K562 (cell line): ENCODE measurements around the gene EYA3.

Source experiments
- HDAC6 ChIP-seq: IDR thresholded peaks from 2 replicates; pipeline ENCODE4 v1.6.1; 2012; ENCODE audit warnings: low read depth, mild to moderate bottlenecking, control low read depth, inconsistent platforms, low read length, moderate library complexity
- HNRNPLL ChIP-seq: fragments of 200-400 bp; formaldehyde crosslinking; IDR thresholded peaks from 2 replicates; pipeline ENCODE4 v1.6.1; 2017; ENCODE audit warnings: low read length, low read depth, mild to moderate bottlenecking; ENCODE audit not compliant: poor library complexity, severe bottlenecking
- JUND ChIP-seq, 2 experiments: IDR thresholded peaks; 2 replicates in 1 of 2; 3 replicates in 1 of 2; pipeline ENCODE4 v1.6.1; 2011; ENCODE audit warnings: borderline replicate concordance in 2 of 2, low read depth in 2 of 2, low read length in 2 of 2, improper control_type of control experiment in 1 of 2, missing biosample characterization in 1 of 2, missing genetic modification characterization in 1 of 2, missing genetic modification reagents in 1 of 2
- KDM1A ChIP-seq, 2 experiments: fragments of 450-650 bp; IDR thresholded peaks; 2 replicates each; pipeline ENCODE4 v1.6.1; 2016; ENCODE audit warnings: mild to moderate bottlenecking in 2 of 2
- LCOR ChIP-seq: sonication (generic); formaldehyde crosslinking; IDR thresholded peaks from 2 replicates; pipeline ENCODE4 v1.8.0; 2022; ENCODE audit warnings: mild to moderate bottlenecking, missing genetic modification reagents
- PHF8 ChIP-seq: fragments of 200-600 bp; sonication (generic); IDR thresholded peaks from 2 replicates; pipeline ENCODE4 v1.6.1; 2012; ENCODE audit warnings: mixed run types, mild to moderate bottlenecking, inconsistent platforms, low read length, moderate library complexity, borderline replicate concordance
- POLR2A ChIP-seq: fragments of 450-650 bp; conservative IDR thresholded peaks from 2 replicates; pipeline ENCODE4 v1.6.1; 2016
- ZC3H8 ChIP-seq: fragments of 450-650 bp; IDR thresholded peaks from 2 replicates; pipeline ENCODE4 v1.6.1; 2017
- TF ChIP-seq, protein P1 (sequence below): sonication (generic); formaldehyde crosslinking; IDR thresholded peaks from 2 replicates; pipeline ENCODE4 v1.8.0; 2022; ENCODE audit warnings: mild to moderate bottlenecking, missing genetic modification reagents
- TF ChIP-seq, protein P2 (sequence below), 3 experiments: IDR thresholded peaks in 2 of 3; conservative IDR thresholded peaks in 1 of 3; 2 replicates each; pipeline ENCODE4 v1.5.1; 2011 to 2012; ENCODE audit warnings: low read length in 3 of 3, mild to moderate bottlenecking in 3 of 3, control low read depth in 2 of 3, improper control_type of control experiment in 1 of 3, inconsistent platforms in 1 of 3, low read depth in 1 of 3, mixed read lengths in 1 of 3, moderate library complexity in 1 of 3; ENCODE audit not compliant: insufficient read depth in 2 of 3
- TF ChIP-seq, protein P3 (sequence below): fragments of 450-650 bp; IDR thresholded peaks from 2 replicates; pipeline ENCODE4 v1.6.1; 2018; ENCODE audit not compliant: partially characterized antibody
- TF ChIP-seq, protein P4 (sequence below): sonication (generic); formaldehyde crosslinking; IDR thresholded peaks from 2 replicates; pipeline ENCODE4 v1.8.1; 2023; ENCODE audit warnings: mild to moderate bottlenecking, missing genetic modification reagents

DNA sequence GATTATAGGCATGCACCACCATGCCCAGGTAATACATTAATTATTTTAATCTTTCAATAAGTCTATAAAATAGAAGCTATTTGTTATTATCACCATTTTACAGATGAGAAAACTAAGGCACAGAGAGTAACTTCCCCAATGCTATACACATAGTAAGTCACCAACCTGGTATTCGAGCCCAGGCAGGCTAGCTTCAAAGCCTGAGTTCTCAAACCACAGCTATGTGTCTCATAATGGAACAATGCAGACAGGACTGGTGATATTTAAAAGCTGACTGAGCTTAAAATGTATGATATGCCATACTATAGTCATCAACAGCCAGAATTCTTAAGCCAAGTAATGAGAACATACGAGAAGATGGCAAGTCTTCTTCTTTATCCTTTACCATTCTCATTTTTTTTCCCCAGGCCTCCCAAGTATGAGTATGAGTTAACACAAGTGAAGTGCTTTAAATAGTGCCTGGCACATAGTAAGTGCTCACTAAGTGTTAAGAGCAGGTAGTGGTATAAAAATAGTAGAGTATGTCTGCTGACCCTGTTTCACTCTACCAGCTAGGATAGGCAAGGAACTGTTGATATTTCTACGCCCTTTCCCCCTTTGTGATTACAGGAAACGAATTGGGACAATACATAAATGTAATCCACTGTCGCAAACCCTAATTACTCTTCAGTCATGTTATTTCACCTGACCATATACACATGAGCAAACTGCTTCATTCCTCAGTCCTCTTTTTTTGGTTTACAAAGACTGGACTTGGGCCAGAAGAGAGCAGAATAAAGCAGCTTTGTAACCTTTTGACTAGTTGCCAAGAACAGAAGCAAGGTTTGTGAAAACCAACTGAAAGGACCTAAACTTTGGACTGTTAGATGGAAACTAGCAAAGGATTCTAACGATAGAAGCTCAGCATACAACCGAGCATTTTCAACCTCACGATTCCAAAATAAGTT lies 9.5 kb downstream of the EYA3 start:
- TF ChIP-seq PHF8 (no peak), ZC3H8 (no peak), HDAC6 (no peak), KDM1A (IDR thresholded peaks at IDR 0.05) (peak; percentile 11 to 60; a peak in 2 of 4 replicates), LCOR (CRISPR knock-in tag) (no peak), HNRNPLL (no peak), POLR2A (no peak), JUND (IDR thresholded peaks at IDR 0.05; ENCODE audit: borderline replicate concordance, low read depth, low read length) (no peak), JUND (tag; IDR thresholded peaks at IDR 0.05; ENCODE audit: borderline replicate concordance, low read depth, low read length) (no peak)
- TF ChIP-seq, protein P1, sequence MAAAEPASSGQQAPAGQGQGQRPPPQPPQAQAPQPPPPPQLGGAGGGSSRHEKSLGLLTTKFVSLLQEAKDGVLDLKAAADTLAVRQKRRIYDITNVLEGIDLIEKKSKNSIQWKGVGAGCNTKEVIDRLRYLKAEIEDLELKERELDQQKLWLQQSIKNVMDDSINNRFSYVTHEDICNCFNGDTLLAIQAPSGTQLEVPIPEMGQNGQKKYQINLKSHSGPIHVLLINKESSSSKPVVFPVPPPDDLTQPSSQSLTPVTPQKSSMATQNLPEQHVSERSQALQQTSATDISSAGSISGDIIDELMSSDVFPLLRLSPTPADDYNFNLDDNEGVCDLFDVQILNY (CRISPR knock-in tag): no peak
- TF ChIP-seq, protein P2, sequence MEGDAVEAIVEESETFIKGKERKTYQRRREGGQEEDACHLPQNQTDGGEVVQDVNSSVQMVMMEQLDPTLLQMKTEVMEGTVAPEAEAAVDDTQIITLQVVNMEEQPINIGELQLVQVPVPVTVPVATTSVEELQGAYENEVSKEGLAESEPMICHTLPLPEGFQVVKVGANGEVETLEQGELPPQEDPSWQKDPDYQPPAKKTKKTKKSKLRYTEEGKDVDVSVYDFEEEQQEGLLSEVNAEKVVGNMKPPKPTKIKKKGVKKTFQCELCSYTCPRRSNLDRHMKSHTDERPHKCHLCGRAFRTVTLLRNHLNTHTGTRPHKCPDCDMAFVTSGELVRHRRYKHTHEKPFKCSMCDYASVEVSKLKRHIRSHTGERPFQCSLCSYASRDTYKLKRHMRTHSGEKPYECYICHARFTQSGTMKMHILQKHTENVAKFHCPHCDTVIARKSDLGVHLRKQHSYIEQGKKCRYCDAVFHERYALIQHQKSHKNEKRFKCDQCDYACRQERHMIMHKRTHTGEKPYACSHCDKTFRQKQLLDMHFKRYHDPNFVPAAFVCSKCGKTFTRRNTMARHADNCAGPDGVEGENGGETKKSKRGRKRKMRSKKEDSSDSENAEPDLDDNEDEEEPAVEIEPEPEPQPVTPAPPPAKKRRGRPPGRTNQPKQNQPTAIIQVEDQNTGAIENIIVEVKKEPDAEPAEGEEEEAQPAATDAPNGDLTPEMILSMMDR (IDR thresholded peaks at IDR 0.05 in 2 of 3, conservative IDR thresholded peaks at IDR 0.05 in 1 of 3; ENCODE audit: insufficient read depth in 2 of 3, low read depth in 1 of 3, low read length in 3 of 3): no peak
- TF ChIP-seq, protein P3, sequence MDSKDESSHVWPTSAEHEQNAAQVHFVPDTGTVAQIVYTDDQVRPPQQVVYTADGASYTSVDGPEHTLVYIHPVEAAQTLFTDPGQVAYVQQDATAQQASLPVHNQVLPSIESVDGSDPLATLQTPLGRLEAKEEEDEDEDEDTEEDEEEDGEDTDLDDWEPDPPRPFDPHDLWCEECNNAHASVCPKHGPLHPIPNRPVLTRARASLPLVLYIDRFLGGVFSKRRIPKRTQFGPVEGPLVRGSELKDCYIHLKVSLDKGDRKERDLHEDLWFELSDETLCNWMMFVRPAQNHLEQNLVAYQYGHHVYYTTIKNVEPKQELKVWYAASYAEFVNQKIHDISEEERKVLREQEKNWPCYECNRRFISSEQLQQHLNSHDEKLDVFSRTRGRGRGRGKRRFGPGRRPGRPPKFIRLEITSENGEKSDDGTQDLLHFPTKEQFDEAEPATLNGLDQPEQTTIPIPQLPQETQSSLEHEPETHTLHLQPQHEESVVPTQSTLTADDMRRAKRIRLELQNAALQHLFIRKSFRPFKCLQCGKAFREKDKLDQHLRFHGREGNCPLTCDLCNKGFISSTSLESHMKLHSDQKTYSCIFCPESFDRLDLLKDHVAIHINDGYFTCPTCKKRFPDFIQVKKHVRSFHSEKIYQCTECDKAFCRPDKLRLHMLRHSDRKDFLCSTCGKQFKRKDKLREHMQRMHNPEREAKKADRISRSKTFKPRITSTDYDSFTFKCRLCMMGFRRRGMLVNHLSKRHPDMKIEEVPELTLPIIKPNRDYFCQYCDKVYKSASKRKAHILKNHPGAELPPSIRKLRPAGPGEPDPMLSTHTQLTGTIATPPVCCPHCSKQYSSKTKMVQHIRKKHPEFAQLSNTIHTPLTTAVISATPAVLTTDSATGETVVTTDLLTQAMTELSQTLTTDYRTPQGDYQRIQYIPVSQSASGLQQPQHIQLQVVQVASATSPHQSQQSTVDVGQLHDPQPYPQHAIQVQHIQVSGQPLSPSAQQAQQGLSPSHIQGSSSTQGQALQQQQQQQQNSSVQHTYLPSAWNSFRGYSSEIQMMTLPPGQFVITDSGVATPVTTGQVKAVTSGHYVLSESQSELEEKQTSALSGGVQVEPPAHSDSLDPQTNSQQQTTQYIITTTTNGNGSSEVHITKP: no peak
- TF ChIP-seq, protein P4, sequence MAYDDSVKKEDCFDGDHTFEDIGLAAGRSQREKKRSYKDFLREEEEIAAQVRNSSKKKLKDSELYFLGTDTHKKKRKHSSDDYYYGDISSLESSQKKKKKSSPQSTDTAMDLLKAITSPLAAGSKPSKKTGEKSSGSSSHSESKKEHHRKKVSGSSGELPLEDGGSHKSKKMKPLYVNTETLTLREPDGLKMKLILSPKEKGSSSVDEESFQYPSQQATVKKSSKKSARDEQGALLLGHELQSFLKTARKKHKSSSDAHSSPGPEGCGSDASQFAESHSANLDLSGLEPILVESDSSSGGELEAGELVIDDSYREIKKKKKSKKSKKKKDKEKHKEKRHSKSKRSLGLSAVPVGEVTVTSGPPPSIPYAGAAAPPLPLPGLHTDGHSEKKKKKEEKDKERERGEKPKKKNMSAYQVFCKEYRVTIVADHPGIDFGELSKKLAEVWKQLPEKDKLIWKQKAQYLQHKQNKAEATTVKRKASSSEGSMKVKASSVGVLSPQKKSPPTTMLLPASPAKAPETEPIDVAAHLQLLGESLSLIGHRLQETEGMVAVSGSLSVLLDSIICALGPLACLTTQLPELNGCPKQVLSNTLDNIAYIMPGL (CRISPR knock-in tag): no peak
